Measurements from ENCODE around the gene TPST1.
"Not testable (repeated sequence)": the region's sequence is repeated elsewhere in the genome, so short reads cannot be mapped to it uniquely, and the experiment has no call there.

Gene TPST1

DNA sequence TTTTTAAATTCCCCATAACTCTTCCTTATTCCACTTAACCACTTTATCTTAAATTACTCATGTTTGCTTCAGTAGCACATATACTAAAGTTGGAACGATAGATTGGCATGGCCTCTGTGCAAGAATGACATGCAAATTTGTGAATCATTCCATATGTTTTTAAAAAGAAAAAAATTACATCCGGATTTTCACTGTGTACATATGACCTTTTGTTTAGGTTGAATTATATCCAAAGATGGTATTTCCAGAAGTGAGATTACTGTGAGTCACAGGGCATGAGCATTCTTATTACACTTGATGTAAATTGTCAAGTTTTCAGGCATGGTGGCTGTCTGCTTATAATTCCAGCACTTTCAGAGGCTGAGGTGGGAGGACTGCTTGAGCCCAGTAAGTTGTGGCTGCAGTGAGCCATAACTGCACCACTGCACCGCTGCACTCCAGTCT lies 190.0 kb downstream of the TPST1 start:
- not testable (repeated sequence) for DNase-seq

DNA sequence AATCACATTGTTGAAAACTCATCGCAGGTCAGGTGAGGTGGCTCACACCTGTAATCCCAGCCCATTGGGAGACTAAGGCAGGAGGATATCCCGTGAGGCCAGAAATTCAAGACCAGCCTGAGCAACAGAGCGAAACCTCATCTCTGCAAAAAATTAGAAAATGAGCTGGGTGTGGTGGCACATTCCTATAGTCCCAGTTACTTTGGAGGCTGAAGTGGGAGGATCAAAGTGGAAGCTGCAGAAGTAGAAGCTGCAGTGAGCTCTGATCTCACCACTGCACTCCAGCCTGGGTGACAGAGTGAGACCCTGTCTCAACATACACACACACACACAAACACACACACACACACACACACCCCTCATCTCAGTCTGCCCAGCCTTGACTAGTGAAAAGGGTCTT lies 190.9 kb downstream of the TPST1 start:
- DNase-seq = not testable (repeated sequence)

DNA sequence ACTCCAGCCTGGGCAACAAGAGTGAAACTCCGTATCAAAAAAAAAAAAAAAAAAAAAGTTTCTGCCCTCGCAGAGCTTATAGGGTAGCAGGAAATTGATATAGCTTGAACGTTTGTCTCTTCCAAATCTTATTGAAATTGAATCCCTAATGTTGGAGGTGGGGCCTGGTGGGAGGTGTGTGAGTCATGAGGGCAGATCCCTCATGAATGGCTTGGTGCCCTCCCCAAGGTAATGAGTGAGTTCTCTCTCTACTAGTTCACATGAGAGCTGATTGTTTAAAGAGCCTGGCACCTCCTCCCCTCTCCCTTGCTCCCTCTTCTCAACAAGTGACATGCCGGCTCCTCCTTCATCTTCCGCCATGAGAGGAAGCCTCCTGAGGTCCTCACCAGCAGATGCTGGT lies 193.7 kb downstream of the TPST1 start:
- not testable (repeated sequence) for DNase-seq

DNA sequence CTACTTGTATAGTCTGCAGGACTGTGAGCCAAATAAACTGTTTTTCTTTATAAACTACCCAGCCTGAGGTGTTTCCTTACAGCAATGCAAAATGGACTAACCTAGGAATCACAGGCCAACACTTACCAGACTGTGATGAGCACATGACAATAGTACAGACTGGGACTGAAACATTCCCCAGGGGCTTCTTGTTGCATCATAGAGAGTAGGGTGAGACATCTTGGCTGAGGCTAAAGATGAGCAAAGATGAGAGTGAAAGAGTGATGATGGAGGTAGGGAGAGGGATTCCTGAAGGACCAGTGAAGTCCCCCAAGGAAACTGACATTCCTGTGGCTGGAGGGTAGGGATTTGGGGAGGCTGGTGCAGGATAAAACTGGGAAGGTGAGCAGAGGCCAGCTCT lies 194.4 kb downstream of the TPST1 start:
- DNase-seq = no peak

DNA sequence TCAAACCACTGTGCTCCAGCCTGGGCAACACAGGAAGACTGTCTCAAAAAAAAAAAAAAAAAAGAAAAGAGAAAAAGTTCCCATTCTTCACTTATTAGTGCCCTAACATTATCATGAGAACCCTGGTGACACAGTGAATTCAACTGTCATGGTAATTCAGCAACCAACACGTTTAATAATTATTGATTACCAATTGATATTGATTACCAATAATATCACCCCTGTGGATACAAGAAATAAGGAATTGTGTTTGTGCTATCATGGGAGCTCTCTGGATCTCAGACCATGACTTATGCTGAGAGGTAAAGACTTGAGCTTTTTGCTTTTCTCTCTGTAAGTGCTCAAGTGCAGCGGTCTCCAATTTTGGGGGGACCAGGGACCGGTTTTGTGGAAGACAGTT lies 195.3 kb downstream of the TPST1 start:
- no peak for DNase-seq

DNA sequence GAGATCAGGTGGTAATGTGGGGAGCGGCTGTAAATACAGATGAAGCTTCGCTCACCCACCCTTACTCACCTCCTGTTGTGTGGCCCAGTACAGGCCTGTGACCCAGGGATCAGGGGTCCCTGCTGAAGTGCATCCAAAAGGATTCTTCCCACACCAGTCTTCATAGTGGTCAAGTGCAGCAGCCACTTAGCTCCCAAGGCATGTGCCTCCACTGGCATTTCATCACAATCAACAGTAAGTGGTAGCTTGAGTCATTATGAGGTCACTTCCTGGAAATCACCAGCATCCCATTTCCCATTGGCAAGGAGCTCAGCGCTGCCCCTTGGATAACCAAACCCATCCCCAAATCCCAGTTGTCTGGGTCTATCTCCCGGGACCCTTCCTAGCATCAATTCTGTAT lies 196.0 kb downstream of the TPST1 start:
- not testable (repeated sequence) for DNase-seq

DNA sequence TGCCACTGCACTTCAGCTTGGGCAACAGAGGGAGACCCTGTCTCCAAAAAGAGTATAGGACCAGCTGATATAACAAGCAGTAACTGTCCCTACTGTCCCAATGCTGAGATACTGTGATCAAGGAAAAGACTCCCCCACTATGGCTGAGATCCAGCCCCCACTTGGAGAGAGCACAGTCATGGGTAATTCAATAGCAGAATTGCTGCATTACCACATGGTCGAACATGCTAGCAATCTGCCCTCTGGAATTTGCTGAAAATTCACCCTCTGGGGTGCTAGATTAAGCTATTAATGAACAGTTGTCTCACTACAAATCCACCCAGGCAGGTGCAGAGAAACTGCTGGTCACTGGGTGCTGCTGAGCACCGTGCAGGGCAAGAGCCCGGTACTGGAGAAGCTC lies 196.8 kb downstream of the TPST1 start:
- not testable (repeated sequence) for DNase-seq

DNA sequence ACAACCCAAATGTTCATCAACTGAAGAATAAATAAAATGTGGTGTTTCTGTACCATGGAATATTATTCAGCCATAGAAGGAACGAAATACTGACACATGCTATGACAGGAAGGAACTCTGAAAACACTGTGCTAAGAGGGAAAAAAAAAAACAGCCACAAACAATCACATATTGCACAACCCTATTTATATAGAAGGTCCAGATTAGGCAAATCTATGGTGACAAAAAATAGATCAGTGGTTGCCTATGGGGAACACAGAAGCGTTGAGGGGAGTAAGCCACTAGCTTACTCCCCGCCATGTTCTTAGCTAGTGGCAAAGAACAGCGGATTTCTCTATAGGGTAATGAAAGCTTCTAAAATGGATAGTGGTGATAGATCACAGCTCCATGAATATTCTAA lies 198.4 kb downstream of the TPST1 start:
- DNase-seq = no peak

DNA sequence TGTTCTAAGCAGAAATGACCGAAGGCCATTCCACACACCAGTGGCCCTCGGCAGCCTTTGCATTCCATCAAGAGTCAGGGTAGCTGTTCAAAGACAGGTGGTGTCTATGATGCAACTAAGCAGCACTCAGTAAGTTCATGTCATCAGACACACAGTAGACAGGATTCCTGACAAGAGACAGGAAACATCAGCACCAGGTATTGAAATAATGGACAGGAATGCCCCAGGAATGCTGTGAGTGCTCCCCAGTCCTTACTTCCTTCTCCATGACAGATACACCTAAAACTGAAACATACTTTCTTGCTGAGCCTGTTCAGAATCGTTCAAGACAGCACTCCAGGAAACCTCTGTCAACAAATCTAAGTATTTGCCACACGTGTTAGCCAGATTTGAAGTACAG lies 204.4 kb downstream of the TPST1 start:
- DNase-seq = no peak

All from NCI-H1105 treated with DMSO at 0.1 percent for 48 hours (cell line).